HepG2 (cell line): ENCODE data around the gene HORMAD2. TPM values are rescaled to one million over a fixed set of nuclear protein-coding genes. Genes with fewer than 3 reads are reported as not detected.

Experiments used
- ATAC-seq: fragments of 200-7000 bp; cut with Tn5 transposase; 3 replicates; pipeline ENCODE4 v1.9.1; 2020; ENCODE audit warnings: mild to moderate bottlenecking, moderate library complexity
- BruUV-seq: library from RNA; stranded (reverse); fragments of 400-500 nt; replicated peaks from 2 replicates; lab custom pipeline; 2021; lab: Mats Ljungman, UMichigan
- CTCF ChIA-PET: fragments of 300-600 bp; formaldehyde crosslinking; extraction: SDS; loops from one replicate; lab custom pipeline; 2021; ENCODE audit warnings: low total read pairs, inconsistent platforms, low intra/inter-chr PET ratio; lab: Yijun Ruan, JAX
- POLR2A ChIA-PET: fragments of 350-600 bp; sonication (Branson Sonifier 250); formaldehyde crosslinking; loops from one replicate; lab custom pipeline; 2020; ENCODE audit warnings: antibody characterized with exemption, inconsistent platforms; lab: Yijun Ruan, JAX
- DNase-seq: peaks from one replicate; pipeline ENCODE4 v3.0.0-alpha.2; 2015; ENCODE audit warnings: low spot score
- FAIRE-seq: peaks from 3 replicates; lab custom pipeline; 2011; peaks lifted over from hg19 to GRCh38; lab: Jason Lieb, UNC
- H2AFZ ChIP-seq: one replicate; pipeline ENCODE4 v1.6.1; 2011; ENCODE audit warnings: low read length, inconsistent platforms
- H3K27ac ChIP-seq: fragments of 300-600 bp; 3 replicates; pipeline ENCODE4 v1.8.0; 2011; ENCODE audit warnings: mixed run types, mild to moderate bottlenecking, mixed read lengths, low read length, inconsistent platforms; ENCODE audit not compliant: insufficient read depth; ENCODE audit errors: extremely low read length
- H3K27me3 ChIP-seq, 2 experiments: fragments of 200-600 bp in 1 of 2; 2 replicates in 1 of 2; 3 replicates in 1 of 2; pipeline versions ENCODE4 v1.6.0 to v1.8.0; 2011; ENCODE audit warnings: low read length in 2 of 2, mild to moderate bottlenecking in 2 of 2, moderate library complexity in 2 of 2, inconsistent platforms in 1 of 2; ENCODE audit not compliant: insufficient read depth in 2 of 2, control insufficient read depth in 1 of 2
- H3K36me3 ChIP-seq, 2 experiments: fragments of 200-600 bp in 1 of 2; replicated peaks in 1 of 2; 2 replicates in 1 of 2; 3 replicates in 1 of 2; pipeline versions ENCODE4 v1.5.1 to v1.8.0; 2011; ENCODE audit warnings: low read length in 2 of 2, inconsistent platforms in 1 of 2; ENCODE audit not compliant: insufficient read depth in 2 of 2, control insufficient read depth in 1 of 2
- H3K4me1 ChIP-seq: 2 replicates; pipeline ENCODE4 v1.5.1; 2012; ENCODE audit warnings: low read length, inconsistent platforms; ENCODE audit not compliant: insufficient read depth
- H3K4me2 ChIP-seq: 2 replicates; pipeline ENCODE4 v1.6.0; 2011; ENCODE audit warnings: low read depth, low read length, inconsistent platforms
- H3K4me3 ChIP-seq, 3 experiments: fragments of 200-600 bp in 1 of 3; sonication (generic), shearing (Covaris generic) in 1 of 3; replicated peaks in 1 of 3; 2 replicates each; pipeline ENCODE4 v1.5.1; 2011 to 2016; ENCODE audit warnings: low read length in 3 of 3, inconsistent platforms in 2 of 3, low read depth in 2 of 3, mild to moderate bottlenecking in 2 of 3, control low read depth in 1 of 3, mixed read lengths in 1 of 3; ENCODE audit not compliant: insufficient read depth in 1 of 3
- H3K79me2 ChIP-seq: one replicate; pipeline ENCODE4 v1.6.1; 2011; ENCODE audit warnings: low read length, inconsistent platforms; ENCODE audit not compliant: insufficient read depth
- H3K9ac ChIP-seq: 2 replicates; pipeline ENCODE4 v1.6.0; 2011; ENCODE audit warnings: mild to moderate bottlenecking, low read depth, low read length, inconsistent platforms; ENCODE audit not compliant: insufficient read depth
- H3K9me3 ChIP-seq: 2 replicates; pipeline ENCODE4 v1.5.1; 2012; ENCODE audit warnings: mild to moderate bottlenecking, low read length
- H4K20me1 ChIP-seq: 2 replicates; pipeline ENCODE4 v1.6.0; 2011; ENCODE audit warnings: inconsistent platforms, mild to moderate bottlenecking, low read length, moderate library complexity; ENCODE audit not compliant: insufficient read depth
- CREM ChIP-seq, 2 experiments: sonication (generic) in 1 of 2; formaldehyde crosslinking in 1 of 2; IDR thresholded peaks; 2 replicates each; pipeline versions ENCODE4 v1.4.0 to v1.6.1; 2016 to 2020; ENCODE audit warnings: antibody characterized with exemption in 1 of 2, mild to moderate bottlenecking in 1 of 2, missing genetic modification reagents in 1 of 2
- ESRRA ChIP-seq: sonication (generic); formaldehyde crosslinking; IDR thresholded peaks from 2 replicates; pipeline ENCODE4 v1.5.1; 2020; ENCODE audit warnings: mild to moderate bottlenecking, low read depth, missing genetic modification reagents
- HNRNPL ChIP-seq: fragments of 200-400 bp; formaldehyde crosslinking; IDR thresholded peaks from 2 replicates; pipeline ENCODE4 v1.6.1; 2017; ENCODE audit warnings: mild to moderate bottlenecking, low read depth, low read length
- JDP2 ChIP-seq: sonication (generic); formaldehyde crosslinking; IDR thresholded peaks from 2 replicates; pipeline ENCODE4 v1.8.1; 2022; ENCODE audit warnings: missing genetic modification reagents, borderline replicate concordance
- MEIS2 ChIP-seq: sonication (generic); formaldehyde crosslinking; IDR thresholded peaks from 2 replicates; pipeline ENCODE4 v1.9.0; 2021; ENCODE audit warnings: mild to moderate bottlenecking, missing genetic modification reagents
- RARG ChIP-seq: sonication (generic); formaldehyde crosslinking; IDR thresholded peaks from 2 replicates; pipeline ENCODE4 v1.4.0; 2020; ENCODE audit warnings: low read depth, mild to moderate bottlenecking, missing genetic modification reagents
- SUZ12 ChIP-seq: fragments of 150-350 bp; IDR thresholded peaks from 2 replicates; pipeline ENCODE4 v1.6.1; 2014; ENCODE audit warnings: low read depth, low read length
- ZNF121 ChIP-seq: sonication (generic); formaldehyde crosslinking; IDR thresholded peaks from 2 replicates; pipeline ENCODE4 v1.5.0; 2020; ENCODE audit warnings: mild to moderate bottlenecking, missing genetic modification reagents
- ZNF501 ChIP-seq: sonication (generic); formaldehyde crosslinking; IDR thresholded peaks from 2 replicates; pipeline ENCODE4 v1.5.1; 2020; ENCODE audit warnings: mild to moderate bottlenecking, moderate library complexity, missing genetic modification reagents
- ZNF773 ChIP-seq: sonication (generic); formaldehyde crosslinking; IDR thresholded peaks from 2 replicates; pipeline ENCODE4 v1.4.0; 2020; ENCODE audit warnings: missing genetic modification reagents, borderline replicate concordance
- ZNF792 ChIP-seq: IDR thresholded peaks from 2 replicates; pipeline ENCODE4 v1.6.1; 2016
- ZNF839 ChIP-seq: sonication (generic); formaldehyde crosslinking; IDR thresholded peaks from 2 replicates; pipeline ENCODE4 v1.4.0; 2020; ENCODE audit warnings: missing genetic modification reagents, mild to moderate bottlenecking, borderline replicate concordance
- WGBS: methylation state at CpG from one replicate; pipeline ENCODE4 v1.1.6; 2017; ENCODE audit warnings: low lambda C conversion rate; 5-methylcytosine and 5-hydroxymethylcytosine counted together
- in situ Hi-C: cut with HindIII; loops from 2 replicates; pipeline ENCODE4 v1.10.0; 2017; ENCODE audit warnings: low pct_unique_long_range_greater_than_20kb; ENCODE audit not compliant: extremely low pct_ligation_motif_present
- intact Hi-C: fragments of 100-400 bp; cut with micrococcal nuclease; formaldehyde crosslinking; loops from one replicate; pipeline ENCODE4 v1.10.0; 2022; ENCODE audit not compliant: unreplicated experiment
- polyA plus RNA-seq, 8 experiments: library from polyadenylated mRNA; depleted of rRNA in 3 of 8; stranded (reverse) in 7 of 8; unstranded in 1 of 8; fragments of >200 nt; fragmentation: Illumina TruSeq in 4 of 8; extraction: Trizol in 4 of 8; gene quantifications; 2 replicates each; pipeline versions ENCODE4 v1.2.1 to v1.2.3, GENCODE V29; 2011 to 2016; ENCODE audit warnings: low read depth in 4 of 8, missing spikeins in 1 of 8, mixed read lengths in 1 of 8; ENCODE audit not compliant: insufficient read depth in 1 of 8
- total RNA-seq, 5 experiments: library from RNA; depleted of rRNA; stranded (reverse); fragments of >200 nt; fragmentation: Illumina TruSeq; extraction: Trizol; gene quantifications; 2 replicates each; pipeline ENCODE4 v1.2.3, GENCODE V29; 2016; ENCODE audit warnings: low read depth in 1 of 5
- TF ChIP-seq, protein P1 (sequence below), 2 experiments: sonication (generic) in 1 of 2; formaldehyde crosslinking in 1 of 2; IDR thresholded peaks; 2 replicates each; pipeline versions ENCODE4 v1.4.0 to v1.6.1; 2016 to 2020; ENCODE audit warnings: borderline replicate concordance in 1 of 2, low read depth in 1 of 2, mild to moderate bottlenecking in 1 of 2, missing genetic modification reagents in 1 of 2
- TF ChIP-seq, protein P2 (sequence below): IDR thresholded peaks from 2 replicates; pipeline ENCODE4 v1.6.1; 2016; ENCODE audit warnings: control low read depth

The HORMAD2 gene
- total and polyA plus RNA-seq, 2 of the 13 experiments (the other 11 are each of a cell fraction or from before 2014, with no cell fraction given): not detected

DNA sequence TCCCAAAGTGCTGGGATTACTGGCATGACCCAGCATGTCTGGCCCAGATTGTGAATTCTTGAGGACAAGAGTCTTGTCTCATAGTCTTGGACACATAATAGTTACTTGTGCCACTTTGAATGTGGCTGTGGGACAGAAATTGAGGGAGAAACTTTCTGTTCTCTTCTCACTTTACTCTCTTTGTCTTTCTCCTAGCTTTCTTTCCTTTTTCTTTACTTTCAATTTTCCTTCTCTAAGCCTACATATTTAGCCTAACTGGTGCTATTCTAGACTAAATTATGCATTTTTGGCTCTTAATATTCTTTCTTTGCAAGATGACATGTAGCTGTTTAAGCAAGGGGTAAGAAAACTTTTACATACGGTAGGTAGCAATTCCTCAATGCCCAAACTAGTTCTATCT is 33.2 kb downstream of the HORMAD2 start:
- in situ Hi-C loops: loop anchor here (25.0 kb wide), 1 partner anchor 274 kb away; the partner anchor contains the start of genes RNF215 and SEC14L2
- ATAC-seq: no peak
- FAIRE-seq: no peak
- ChIA-PET POLR2A (no interaction called here), CTCF (no interaction called here)
- H4K20me1 ChIP-seq: no peaks in the 10 kb centered on the region
- no peak for DNase-seq
- no peak overlapping the region for H3K4me2 ChIP-seq
- 70% methylated on average over 1 of the region's 1 CpG for WGBS
- intact Hi-C loops: no loop called here
- no peak overlapping the region for H3K27ac ChIP-seq
- H3K79me2 ChIP-seq: no peaks in the 10 kb centered on the region
- H3K9ac ChIP-seq: no peak overlapping the region
- no peaks in the 10 kb centered on the region for H3K36me3 ChIP-seq
- BruUV-seq: no TSS peak
- TF ChIP-seq CREM (IDR thresholded peaks at IDR 0.05) (no peak), CREM (CRISPR knock-in tag; IDR thresholded peaks at IDR 0.05) (no peak), MEIS2 (CRISPR knock-in tag) (no peak)
- TF ChIP-seq, all 625 proteins: peak for 0
- peaks cover 17% of the 10 kb centered on the region for H3K4me1 ChIP-seq
- H3K4me3 ChIP-seq: no peak overlapping the region
- no peak overlapping the region for H2AFZ ChIP-seq
- H3K9me3 ChIP-seq: no peaks in the 10 kb centered on the region
- no peaks in the 10 kb centered on the region; a peak in 1 of 5 replicates for H3K27me3 ChIP-seq

DNA sequence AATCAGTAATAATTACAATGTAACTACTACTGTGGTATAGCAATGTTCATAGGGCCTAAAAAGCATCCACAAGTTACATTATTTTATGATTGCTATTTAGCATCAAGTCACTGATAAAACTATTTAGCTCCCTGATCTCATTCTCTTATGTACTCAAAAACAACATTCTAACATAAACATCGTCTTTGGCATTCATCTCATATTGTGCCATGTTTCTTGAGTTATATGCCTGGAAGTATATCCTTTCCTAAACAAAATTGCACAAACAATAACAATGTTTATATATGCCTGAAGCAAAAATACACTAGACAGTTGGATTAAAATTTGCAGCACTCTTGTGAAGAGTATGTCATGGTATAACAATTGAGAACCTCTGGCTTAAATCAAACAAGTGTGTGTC is 34.1 kb downstream of the HORMAD2 start:
- ChIA-PET CTCF (no interaction called here), POLR2A (no interaction called here)
- Histone ChIP-seq H3K27me3 (no peaks in the 10 kb centered on the region; a peak in 1 of 5 replicates), H3K9me3 (no peaks in the 10 kb centered on the region), H3K9ac (no peak overlapping the region), H3K79me2 (no peaks in the 10 kb centered on the region), H2AFZ (no peak overlapping the region), H4K20me1 (no peaks in the 10 kb centered on the region), H3K4me1 (peaks cover 24% of the 10 kb centered on the region), H3K4me3 (no peak overlapping the region), H3K36me3 (no peaks in the 10 kb centered on the region), H3K27ac (no peak overlapping the region), H3K4me2 (no peak overlapping the region)
- ATAC-seq (no peak), DNase-seq (no peak), FAIRE-seq (no peak)
- intact Hi-C loops: no loop called here
- no TSS peak for BruUV-seq
- 8% methylated on average over 1 of the region's 1 CpG for WGBS
- in situ Hi-C loops: loop anchor here (25.0 kb wide), 1 partner anchor 273 kb away; the partner anchor contains the start of genes RNF215 and SEC14L2
- no peak for TF ChIP-seq ZNF792 (CRISPR knock-in tag)
- no peak for TF ChIP-seq ZNF773
- no peak for TF ChIP-seq JDP2 (CRISPR knock-in tag)
- no peak for TF ChIP-seq HNRNPL
- TF ChIP-seq SUZ12: no peak
- TF ChIP-seq ESRRA (CRISPR knock-in tag): no peak
- TF ChIP-seq, protein P1, sequence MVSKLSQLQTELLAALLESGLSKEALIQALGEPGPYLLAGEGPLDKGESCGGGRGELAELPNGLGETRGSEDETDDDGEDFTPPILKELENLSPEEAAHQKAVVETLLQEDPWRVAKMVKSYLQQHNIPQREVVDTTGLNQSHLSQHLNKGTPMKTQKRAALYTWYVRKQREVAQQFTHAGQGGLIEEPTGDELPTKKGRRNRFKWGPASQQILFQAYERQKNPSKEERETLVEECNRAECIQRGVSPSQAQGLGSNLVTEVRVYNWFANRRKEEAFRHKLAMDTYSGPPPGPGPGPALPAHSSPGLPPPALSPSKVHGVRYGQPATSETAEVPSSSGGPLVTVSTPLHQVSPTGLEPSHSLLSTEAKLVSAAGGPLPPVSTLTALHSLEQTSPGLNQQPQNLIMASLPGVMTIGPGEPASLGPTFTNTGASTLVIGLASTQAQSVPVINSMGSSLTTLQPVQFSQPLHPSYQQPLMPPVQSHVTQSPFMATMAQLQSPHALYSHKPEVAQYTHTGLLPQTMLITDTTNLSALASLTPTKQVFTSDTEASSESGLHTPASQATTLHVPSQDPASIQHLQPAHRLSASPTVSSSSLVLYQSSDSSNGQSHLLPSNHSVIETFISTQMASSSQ (IDR thresholded peaks at IDR 0.05; ENCODE audit: low read depth): no peak
- TF ChIP-seq, protein P1 (CRISPR knock-in tag; IDR thresholded peaks at IDR 0.05; ENCODE audit: borderline replicate concordance): no peak
- no peak for TF ChIP-seq ZNF121 (CRISPR knock-in tag)
- TF ChIP-seq, protein P2, sequence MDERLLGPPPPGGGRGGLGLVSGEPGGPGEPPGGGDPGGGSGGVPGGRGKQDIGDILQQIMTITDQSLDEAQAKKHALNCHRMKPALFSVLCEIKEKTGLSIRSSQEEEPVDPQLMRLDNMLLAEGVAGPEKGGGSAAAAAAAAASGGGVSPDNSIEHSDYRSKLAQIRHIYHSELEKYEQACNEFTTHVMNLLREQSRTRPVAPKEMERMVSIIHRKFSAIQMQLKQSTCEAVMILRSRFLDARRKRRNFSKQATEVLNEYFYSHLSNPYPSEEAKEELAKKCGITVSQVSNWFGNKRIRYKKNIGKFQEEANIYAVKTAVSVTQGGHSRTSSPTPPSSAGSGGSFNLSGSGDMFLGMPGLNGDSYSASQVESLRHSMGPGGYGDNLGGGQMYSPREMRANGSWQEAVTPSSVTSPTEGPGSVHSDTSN (CRISPR knock-in tag): no peak
- no peak for TF ChIP-seq ZNF839
- TF ChIP-seq RARG (CRISPR knock-in tag): no peak
- TF ChIP-seq ZNF501: no peak
